ENCODE results near the gene ZBTB2.
"Not testable (repeated sequence)": the region's sequence is repeated elsewhere in the genome, so short reads cannot be mapped to it uniquely, and the experiment has no call there.

Gene ZBTB2

GRCh38 chr6:151320140-151320539 is 71.2 kb downstream of the ZBTB2 start:
- Histone ChIP-seq H2AFZ (ENCODE audit: low read depth) (no peak overlapping the region), H3K4me1 (ENCODE audit: low read depth, poor library complexity, severe bottlenecking) (peaks cover 7% of the 10 kb centered on the region), H3K4me2 (no peak overlapping the region), H3K27me3 (ENCODE audit: insufficient read depth, low read depth) (peaks cover 4% of the 10 kb centered on the region; the same call in 1 of the 2 replicates), H3K9ac (no peak overlapping the region), H3K36me3 (ENCODE audit: insufficient read depth) (no peaks in the 10 kb centered on the region), H3K79me2 (ENCODE audit: insufficient read depth, low read depth) (no peaks in the 10 kb centered on the region), H4K20me1 (ENCODE audit: insufficient read depth) (no peaks in the 10 kb centered on the region), H3K27ac (no peak overlapping the region), H3K4me3 (IDR thresholded peaks at IDR 0.05; ENCODE audit: insufficient read depth, low read depth, low read length) (no peak overlapping the region)
- no peak for TF ChIP-seq CTCF (conservative IDR thresholded peaks at IDR 0.05; ENCODE audit: low read depth, low read length)

DNA sequence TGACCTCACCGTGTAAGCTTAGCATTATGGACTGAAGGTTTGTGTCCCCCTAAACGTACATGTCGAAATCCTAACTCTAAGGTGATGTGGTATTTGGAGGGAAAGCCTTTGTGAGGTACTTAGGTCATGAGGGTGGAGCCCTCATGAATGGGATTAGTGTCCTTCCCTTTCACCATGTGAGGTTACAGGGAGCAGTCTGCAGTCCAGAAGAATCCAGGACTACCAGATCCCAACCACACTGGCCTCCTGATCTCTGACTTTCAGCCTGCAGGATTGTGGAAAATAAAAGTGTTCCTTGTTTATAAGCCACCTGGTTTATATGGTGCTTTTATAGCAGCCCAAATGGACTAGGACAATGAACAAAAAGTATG is 73.4 kb downstream of the ZBTB2 start:
- Histone ChIP-seq H3K36me3 (ENCODE audit: insufficient read depth) (no peaks in the 10 kb centered on the region), H4K20me1 (ENCODE audit: insufficient read depth) (no peaks in the 10 kb centered on the region), H3K27me3 (ENCODE audit: insufficient read depth, low read depth) (no peaks in the 10 kb centered on the region), H3K79me2 (ENCODE audit: insufficient read depth, low read depth) (no peaks in the 10 kb centered on the region), H3K9ac (no peak overlapping the region), H2AFZ (ENCODE audit: low read depth) (no peak overlapping the region), H3K4me2 (no peak overlapping the region), H3K4me3 (IDR thresholded peaks at IDR 0.05; ENCODE audit: insufficient read depth, low read depth, low read length) (no peak overlapping the region), H3K4me1 (ENCODE audit: low read depth, poor library complexity, severe bottlenecking) (no peaks in the 10 kb centered on the region), H3K27ac (no peak overlapping the region)
- TF ChIP-seq CTCF (conservative IDR thresholded peaks at IDR 0.05; ENCODE audit: low read depth, low read length): no peak

DNA sequence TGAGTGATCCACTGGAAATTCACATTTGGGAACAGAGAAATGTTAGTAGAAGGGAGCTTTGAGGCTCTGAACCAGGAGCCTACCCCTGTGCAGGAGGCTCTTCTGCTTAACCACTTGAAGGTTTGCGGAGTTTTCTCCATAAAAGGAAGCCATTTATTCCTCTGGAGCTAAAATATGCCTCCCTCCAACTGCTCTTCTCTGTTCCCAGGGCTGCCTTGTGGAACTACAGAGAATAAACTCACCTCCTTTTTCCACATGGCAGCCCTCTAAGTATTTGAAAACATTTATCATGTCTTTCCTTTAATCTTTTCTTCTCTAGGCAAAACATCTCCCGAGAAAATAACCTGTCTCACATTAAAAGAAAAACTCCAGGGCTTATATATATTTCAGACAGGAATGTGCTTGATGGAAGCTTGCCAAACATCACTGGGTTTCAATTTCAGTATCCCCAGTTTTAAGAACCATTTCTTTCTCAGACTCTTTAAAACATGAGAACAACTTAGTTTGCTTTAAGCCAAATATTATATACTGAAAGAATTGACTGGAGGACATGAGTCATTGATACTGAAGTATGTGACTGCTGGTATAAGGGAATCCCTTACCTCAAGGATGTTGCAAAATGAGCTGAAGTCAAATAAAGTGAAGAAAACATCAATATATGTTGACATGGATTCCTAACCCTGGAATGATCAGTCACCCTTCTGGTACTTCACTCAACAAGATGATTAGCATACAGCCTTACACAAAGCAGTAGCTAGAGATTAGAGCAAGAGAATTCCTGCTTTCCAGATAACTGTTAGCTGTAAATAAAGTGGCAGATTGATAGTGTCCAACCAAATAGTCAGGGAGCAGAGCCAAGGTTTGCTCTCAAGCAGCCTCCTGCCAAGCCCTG is 74.0 kb downstream of the ZBTB2 start:
- Histone ChIP-seq H3K79me2 (ENCODE audit: insufficient read depth, low read depth) (no peaks in the 10 kb centered on the region), H2AFZ (ENCODE audit: low read depth) (no peak overlapping the region), H3K9ac (no peak overlapping the region), H3K27ac (no peak overlapping the region), H3K27me3 (ENCODE audit: insufficient read depth, low read depth) (no peaks in the 10 kb centered on the region), H3K4me3 (IDR thresholded peaks at IDR 0.05; ENCODE audit: insufficient read depth, low read depth, low read length) (no peak overlapping the region), H3K4me2 (no peak overlapping the region), H3K4me1 (ENCODE audit: low read depth, poor library complexity, severe bottlenecking) (no peaks in the 10 kb centered on the region), H3K36me3 (ENCODE audit: insufficient read depth) (no peaks in the 10 kb centered on the region), H4K20me1 (ENCODE audit: insufficient read depth) (no peaks in the 10 kb centered on the region)
- no peak for TF ChIP-seq CTCF (conservative IDR thresholded peaks at IDR 0.05; ENCODE audit: low read depth, low read length)

DNA sequence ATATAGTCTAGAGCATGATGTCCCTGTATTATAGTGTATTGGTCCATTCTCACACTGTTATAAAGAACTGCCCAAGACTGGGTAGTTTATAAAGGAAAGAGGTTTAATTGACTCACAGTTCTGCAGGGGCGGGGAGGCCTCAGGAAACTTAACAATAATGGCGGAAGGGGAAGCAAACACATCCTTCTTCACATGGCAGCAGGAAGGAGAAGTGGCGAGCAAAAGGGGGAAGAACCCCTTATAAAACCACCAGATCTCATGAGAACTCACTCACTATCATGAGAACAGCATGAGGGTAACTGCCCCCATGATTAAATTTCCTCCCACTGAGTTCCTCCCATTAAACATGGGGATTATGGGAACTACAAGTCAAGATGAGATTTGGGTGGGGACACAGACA is 75.7 kb downstream of the ZBTB2 start:
- not testable (repeated sequence) for H3K27me3 ChIP-seq (ENCODE audit: insufficient read depth, low read depth); H3K4me2 ChIP-seq; H4K20me1 ChIP-seq (ENCODE audit: insufficient read depth); H2AFZ ChIP-seq (ENCODE audit: low read depth); H3K9ac ChIP-seq; H3K36me3 ChIP-seq (ENCODE audit: insufficient read depth); H3K4me1 ChIP-seq (ENCODE audit: low read depth, poor library complexity, severe bottlenecking); H3K4me3 ChIP-seq (IDR thresholded peaks at IDR 0.05; ENCODE audit: insufficient read depth, low read depth, low read length); H3K27ac ChIP-seq; H3K79me2 ChIP-seq (ENCODE audit: insufficient read depth, low read depth)

All from KMS-11 (cell line).